Neural progenitor cell (in vitro differentiated cells): ENCODE measurements around the gene PRG3.

Experiments
- EZH2 ChIP-seq: fragments of 200-600 bp; sonication (generic); IDR thresholded peaks from 2 replicates; pipeline ENCODE4 v1.6.1; 2017; ENCODE audit warnings: antibody characterized with exemption, mild to moderate bottlenecking, moderate library complexity
- EZH2phosphoT487 ChIP-seq: fragments of 200-600 bp; sonication (generic); IDR thresholded peaks from 2 replicates; pipeline ENCODE4 v1.6.1; 2017; ENCODE audit warnings: antibody characterized with exemption
- TF ChIP-seq, protein P1 (sequence below): fragments of 200-600 bp; sonication (generic); IDR thresholded peaks from 2 replicates; pipeline ENCODE4 v1.5.1; 2017; ENCODE audit warnings: antibody characterized with exemption, mild to moderate bottlenecking

DNA sequence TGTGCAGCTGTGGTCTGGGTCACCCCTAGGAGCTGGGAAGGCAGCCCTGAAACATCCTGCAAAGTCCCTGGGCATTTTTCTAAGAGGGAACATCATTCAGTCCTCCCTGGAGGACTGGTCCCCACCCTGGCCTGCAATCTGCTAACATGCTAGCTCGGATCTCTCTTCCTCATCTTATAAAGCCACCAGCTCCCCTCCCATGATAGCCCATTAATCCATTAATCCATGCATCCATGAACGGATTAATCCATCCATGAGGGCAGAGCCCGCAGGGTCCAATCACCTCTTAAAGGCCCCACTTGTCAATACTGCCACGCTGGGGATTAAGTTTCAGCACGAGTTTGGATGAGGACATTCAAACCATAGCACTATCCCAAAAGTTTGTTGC, 12.1 kb downstream of the PRG3 start:
- TF ChIP-seq, protein P1, sequence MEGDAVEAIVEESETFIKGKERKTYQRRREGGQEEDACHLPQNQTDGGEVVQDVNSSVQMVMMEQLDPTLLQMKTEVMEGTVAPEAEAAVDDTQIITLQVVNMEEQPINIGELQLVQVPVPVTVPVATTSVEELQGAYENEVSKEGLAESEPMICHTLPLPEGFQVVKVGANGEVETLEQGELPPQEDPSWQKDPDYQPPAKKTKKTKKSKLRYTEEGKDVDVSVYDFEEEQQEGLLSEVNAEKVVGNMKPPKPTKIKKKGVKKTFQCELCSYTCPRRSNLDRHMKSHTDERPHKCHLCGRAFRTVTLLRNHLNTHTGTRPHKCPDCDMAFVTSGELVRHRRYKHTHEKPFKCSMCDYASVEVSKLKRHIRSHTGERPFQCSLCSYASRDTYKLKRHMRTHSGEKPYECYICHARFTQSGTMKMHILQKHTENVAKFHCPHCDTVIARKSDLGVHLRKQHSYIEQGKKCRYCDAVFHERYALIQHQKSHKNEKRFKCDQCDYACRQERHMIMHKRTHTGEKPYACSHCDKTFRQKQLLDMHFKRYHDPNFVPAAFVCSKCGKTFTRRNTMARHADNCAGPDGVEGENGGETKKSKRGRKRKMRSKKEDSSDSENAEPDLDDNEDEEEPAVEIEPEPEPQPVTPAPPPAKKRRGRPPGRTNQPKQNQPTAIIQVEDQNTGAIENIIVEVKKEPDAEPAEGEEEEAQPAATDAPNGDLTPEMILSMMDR, result no peak
- TF ChIP-seq EZH2 (no peak), EZH2phosphoT487 (no peak)
